Endothelial cell (in vitro differentiated cells): Measurements from ENCODE around the gene ECT2. TPM values are rescaled to one million over a fixed set of nuclear protein-coding genes. Genes with fewer than 3 reads are reported as not detected.
"Not testable (repeated sequence)": the region's sequence is repeated elsewhere in the genome, so short reads cannot be mapped to it uniquely, and the experiment has no call there.

Source experiments
- DNase-seq: peaks from one replicate; pipeline ENCODE4 v3.0.0; 2021; ENCODE audit warnings: low spot score
- H3K27ac Mint-ChIP-seq: one replicate; pipeline ENCODE4 v1.8.0; 2021; ENCODE audit warnings: mixed read lengths, inconsistent platforms; ENCODE audit not compliant: unreplicated experiment
- H3K27me3 Mint-ChIP-seq: one replicate; pipeline ENCODE4 v1.8.0; 2021; ENCODE audit warnings: mild to moderate bottlenecking, moderate library complexity, mixed read lengths, inconsistent platforms; ENCODE audit not compliant: unreplicated experiment
- H3K36me3 Mint-ChIP-seq: one replicate; pipeline ENCODE4 v1.8.0; 2021; ENCODE audit warnings: mild to moderate bottlenecking, low read depth, mixed read lengths, inconsistent platforms; ENCODE audit not compliant: unreplicated experiment
- H3K4me1 Mint-ChIP-seq: one replicate; pipeline ENCODE4 v1.8.0; 2021; ENCODE audit warnings: mild to moderate bottlenecking, mixed read lengths, inconsistent platforms; ENCODE audit not compliant: unreplicated experiment
- H3K4me3 Mint-ChIP-seq: one replicate; pipeline ENCODE4 v1.8.0; 2021; ENCODE audit warnings: mild to moderate bottlenecking, mixed read lengths, inconsistent platforms; ENCODE audit not compliant: unreplicated experiment
- H3K9me3 Mint-ChIP-seq: one replicate; pipeline ENCODE4 v1.8.0; 2021; ENCODE audit warnings: mixed read lengths, inconsistent platforms; ENCODE audit not compliant: unreplicated experiment
- long read RNA-seq: library from polyadenylated mRNA; unstranded; transcript quantifications from one replicate; pipeline ENCODE4 v2.0.0, GENCODE V29; 2020; ENCODE audit not compliant: unreplicated experiment
- total RNA-seq: library from RNA; stranded (reverse); fragmentation: NEBNext Ultra II Directional; extraction: Animal tissue kit (Norgen Biotek cat#: 25700); gene quantifications from one replicate; pipeline ENCODE4 v1.2.1, GENCODE V29; 2021; ENCODE audit not compliant: unreplicated experiment
- TF ChIP-seq, protein P1 (sequence below): fragments of 200-600 bp; sonication (generic); IDR thresholded peaks from one replicate; pipeline ENCODE4 v1.5.0; 2021; ENCODE audit warnings: antibody characterized with exemption; ENCODE audit not compliant: unreplicated experiment

The ECT2 gene, protein sequence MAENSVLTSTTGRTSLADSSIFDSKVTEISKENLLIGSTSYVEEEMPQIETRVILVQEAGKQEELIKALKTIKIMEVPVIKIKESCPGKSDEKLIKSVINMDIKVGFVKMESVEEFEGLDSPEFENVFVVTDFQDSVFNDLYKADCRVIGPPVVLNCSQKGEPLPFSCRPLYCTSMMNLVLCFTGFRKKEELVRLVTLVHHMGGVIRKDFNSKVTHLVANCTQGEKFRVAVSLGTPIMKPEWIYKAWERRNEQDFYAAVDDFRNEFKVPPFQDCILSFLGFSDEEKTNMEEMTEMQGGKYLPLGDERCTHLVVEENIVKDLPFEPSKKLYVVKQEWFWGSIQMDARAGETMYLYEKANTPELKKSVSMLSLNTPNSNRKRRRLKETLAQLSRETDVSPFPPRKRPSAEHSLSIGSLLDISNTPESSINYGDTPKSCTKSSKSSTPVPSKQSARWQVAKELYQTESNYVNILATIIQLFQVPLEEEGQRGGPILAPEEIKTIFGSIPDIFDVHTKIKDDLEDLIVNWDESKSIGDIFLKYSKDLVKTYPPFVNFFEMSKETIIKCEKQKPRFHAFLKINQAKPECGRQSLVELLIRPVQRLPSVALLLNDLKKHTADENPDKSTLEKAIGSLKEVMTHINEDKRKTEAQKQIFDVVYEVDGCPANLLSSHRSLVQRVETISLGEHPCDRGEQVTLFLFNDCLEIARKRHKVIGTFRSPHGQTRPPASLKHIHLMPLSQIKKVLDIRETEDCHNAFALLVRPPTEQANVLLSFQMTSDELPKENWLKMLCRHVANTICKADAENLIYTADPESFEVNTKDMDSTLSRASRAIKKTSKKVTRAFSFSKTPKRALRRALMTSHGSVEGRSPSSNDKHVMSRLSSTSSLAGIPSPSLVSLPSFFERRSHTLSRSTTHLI
- total RNA-seq: 18.0 TPM
- long read RNA-seq, full-length matches to known transcripts: 1 of 4 reads
- long read RNA-seq, partial matches to known transcripts: 2 of 4 reads
- long read RNA-seq, other reads (novel, unspliced or antisense): 1 of 4 reads

DNA sequence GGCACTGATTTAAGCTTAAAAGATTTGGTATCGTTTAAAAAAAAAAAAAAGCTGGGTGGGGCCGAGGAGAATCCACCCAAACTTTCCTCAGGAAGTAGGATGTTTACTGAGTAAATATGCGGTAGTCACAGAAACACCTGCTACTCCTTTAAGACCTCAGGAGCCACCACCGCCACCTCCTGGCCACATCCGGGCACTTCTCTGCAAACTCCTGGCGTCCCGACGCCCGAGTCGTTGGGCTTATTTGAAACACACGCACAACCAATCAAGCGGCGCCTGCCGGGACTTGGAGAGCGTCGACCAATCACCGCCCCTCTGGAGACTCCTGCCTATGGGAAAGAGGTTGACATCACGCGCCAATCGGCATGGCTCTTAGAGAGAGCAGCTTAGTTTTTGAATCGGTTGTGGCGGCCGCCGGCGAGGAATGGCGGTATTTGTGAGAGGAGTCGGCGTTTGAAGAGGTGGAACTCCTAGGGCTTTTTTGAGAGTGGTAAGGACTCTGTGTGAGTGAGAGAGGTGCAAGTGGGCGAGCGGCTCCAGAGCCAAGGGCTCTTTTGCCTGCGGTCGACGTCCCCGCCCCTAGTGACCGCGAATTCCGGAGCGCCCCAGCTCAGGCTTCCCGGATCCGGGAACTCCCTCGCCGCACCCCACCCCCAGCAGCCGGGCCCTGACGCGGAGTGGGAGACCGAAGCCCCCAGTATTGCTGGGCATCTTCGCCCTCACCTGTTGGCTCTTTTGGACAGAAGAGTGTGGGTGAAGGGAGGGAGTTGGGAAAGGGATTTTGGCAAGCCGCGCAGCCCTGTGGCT, at the start of gene ECT2:
Gene ECT2, plus strand, starts transcription at position 359 of the 807 bp plus-strand sequence. CDS start 3,805 bp downstream, outside the sequence.
- H3K27ac Mint-ChIP-seq: peak within 1 kb of the TSS; percentile 99
- peaks cover 32% of the 10 kb centered on the region for H3K4me1 Mint-ChIP-seq
- TF ChIP-seq, protein P1, sequence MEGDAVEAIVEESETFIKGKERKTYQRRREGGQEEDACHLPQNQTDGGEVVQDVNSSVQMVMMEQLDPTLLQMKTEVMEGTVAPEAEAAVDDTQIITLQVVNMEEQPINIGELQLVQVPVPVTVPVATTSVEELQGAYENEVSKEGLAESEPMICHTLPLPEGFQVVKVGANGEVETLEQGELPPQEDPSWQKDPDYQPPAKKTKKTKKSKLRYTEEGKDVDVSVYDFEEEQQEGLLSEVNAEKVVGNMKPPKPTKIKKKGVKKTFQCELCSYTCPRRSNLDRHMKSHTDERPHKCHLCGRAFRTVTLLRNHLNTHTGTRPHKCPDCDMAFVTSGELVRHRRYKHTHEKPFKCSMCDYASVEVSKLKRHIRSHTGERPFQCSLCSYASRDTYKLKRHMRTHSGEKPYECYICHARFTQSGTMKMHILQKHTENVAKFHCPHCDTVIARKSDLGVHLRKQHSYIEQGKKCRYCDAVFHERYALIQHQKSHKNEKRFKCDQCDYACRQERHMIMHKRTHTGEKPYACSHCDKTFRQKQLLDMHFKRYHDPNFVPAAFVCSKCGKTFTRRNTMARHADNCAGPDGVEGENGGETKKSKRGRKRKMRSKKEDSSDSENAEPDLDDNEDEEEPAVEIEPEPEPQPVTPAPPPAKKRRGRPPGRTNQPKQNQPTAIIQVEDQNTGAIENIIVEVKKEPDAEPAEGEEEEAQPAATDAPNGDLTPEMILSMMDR: peak; percentile 59
- H3K4me3 Mint-ChIP-seq: peak within 1 kb of the TSS; percentile 98
- peak; percentile 97 for DNase-seq
- peaks cover 7% of the 10 kb centered on the region for H3K27me3 Mint-ChIP-seq
- peaks cover 8% of the 10 kb centered on the region for H3K36me3 Mint-ChIP-seq
- no peaks in the 10 kb centered on the region for H3K9me3 Mint-ChIP-seq

DNA sequence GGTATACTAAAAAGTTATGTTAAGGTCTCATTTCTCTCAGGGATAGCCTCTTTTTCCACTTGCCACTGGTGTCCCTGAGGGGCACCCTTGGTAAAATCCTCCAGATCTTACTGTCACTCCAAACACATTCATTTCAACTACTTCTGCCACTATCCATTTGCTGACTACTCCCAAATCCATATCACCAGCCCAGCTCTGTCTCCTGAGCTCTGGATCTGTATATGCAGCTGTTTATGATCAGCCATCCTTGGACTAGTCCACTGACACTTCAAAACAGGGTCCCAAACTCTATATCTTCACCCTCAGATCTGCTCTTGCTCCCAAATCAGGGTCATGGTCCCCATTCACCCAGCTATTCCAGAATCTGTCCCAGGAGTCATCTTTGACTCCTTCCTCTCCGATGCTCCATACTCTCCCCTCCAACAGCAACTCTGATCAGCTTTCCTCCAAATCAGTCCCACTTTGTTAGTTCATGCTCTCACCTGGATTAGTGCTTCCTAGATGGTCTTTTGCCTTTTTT, 49.5 kb upstream of the ECT2 start:
- H3K36me3 Mint-ChIP-seq: no peaks in the 10 kb centered on the region
- no peaks in the 10 kb centered on the region for H3K4me1 Mint-ChIP-seq
- TF ChIP-seq, protein P1: no peak
- H3K9me3 Mint-ChIP-seq: no peaks in the 10 kb centered on the region
- no peaks in the 10 kb centered on the region for H3K27me3 Mint-ChIP-seq
- H3K27ac Mint-ChIP-seq: no peak overlapping the region
- no peak for DNase-seq
- H3K4me3 Mint-ChIP-seq: no peak overlapping the region

DNA sequence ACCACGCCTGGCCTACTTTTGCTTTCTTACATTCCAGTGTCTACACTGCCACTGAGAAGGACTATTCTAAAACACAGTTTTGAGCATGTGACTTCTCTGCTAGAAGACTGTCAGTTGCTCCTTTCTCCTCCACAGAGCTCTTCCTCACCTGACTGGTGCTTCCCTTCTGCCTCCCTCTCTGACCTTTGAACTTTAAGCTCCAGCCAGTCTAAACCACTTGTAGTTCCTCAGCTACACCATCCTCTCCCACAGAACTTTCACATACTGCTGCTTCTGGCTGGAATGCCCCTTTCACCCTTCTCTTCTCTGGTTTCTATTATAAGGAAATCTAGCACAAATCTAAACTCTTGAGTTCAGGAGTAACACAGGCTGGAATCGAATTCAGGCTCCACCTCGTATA, 48.8 kb upstream of the ECT2 start:
- TF ChIP-seq, protein P1: no peak
- Mint-ChIP-seq H3K36me3 (no peaks in the 10 kb centered on the region), H3K4me1 (no peaks in the 10 kb centered on the region), H3K27ac (no peak overlapping the region), H3K27me3 (no peaks in the 10 kb centered on the region), H3K4me3 (no peak overlapping the region), H3K9me3 (no peaks in the 10 kb centered on the region)
- no peak for DNase-seq

DNA sequence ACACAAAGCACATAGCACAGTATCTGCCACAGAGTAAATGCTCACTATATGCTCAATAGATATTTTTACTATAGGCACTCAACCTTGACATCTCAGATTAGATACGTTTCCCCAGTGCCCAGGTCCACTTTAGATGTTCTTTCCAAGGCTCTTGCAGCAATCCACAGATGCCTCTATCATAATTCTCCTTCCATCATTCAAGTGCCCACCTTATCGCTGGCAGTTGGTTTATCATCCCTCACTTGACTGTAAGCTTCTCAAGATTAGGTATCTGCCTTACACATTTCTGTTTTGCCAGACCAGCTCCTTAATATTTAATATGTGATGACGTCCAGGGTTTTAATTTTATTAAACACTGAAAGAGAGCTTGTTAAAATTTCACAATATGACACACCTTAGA, 48.3 kb upstream of the ECT2 start:
- H3K4me1 Mint-ChIP-seq: no peaks in the 10 kb centered on the region
- TF ChIP-seq, protein P1: no peak
- no peaks in the 10 kb centered on the region for H3K27me3 Mint-ChIP-seq
- no peak overlapping the region for H3K4me3 Mint-ChIP-seq
- no peak for DNase-seq
- no peaks in the 10 kb centered on the region for H3K36me3 Mint-ChIP-seq
- H3K27ac Mint-ChIP-seq: no peak overlapping the region
- H3K9me3 Mint-ChIP-seq: no peaks in the 10 kb centered on the region

DNA sequence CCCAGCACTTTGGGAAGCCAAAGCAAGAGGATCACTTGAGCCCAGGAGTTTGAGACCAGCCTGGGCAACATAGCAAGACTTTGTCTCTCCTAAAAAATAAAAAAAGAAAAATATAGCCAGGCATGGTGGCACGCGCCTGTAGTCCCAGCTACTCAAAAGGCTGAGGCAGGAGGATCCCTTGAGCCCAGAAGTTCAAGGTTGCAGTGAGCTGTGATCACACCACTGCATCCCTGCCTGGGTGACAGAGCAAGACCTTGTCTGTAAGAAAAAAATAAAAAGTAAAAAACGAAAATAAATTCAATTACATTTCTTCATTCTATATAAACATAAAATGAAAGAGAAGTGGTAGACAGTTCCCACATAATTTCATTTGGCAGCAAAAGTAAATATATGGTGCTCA, 47.8 kb upstream of the ECT2 start:
- H3K27ac Mint-ChIP-seq, H3K4me1 Mint-ChIP-seq, H3K27me3 Mint-ChIP-seq, H3K9me3 Mint-ChIP-seq, H3K36me3 Mint-ChIP-seq, DNase-seq, H3K4me3 Mint-ChIP-seq: not testable (repeated sequence)
